Heart left ventricle (tissue), 16 donors: ENCODE measurements around the gene AIMP1. TPM values are rescaled to one million over a fixed set of nuclear protein-coding genes. Genes with fewer than 3 reads are reported as not detected.

Experiments used
- ATAC-seq, 4 donors: fragments of 200-7000 bp; cut with Tn5 transposase; one replicate each; pipeline ENCODE4 v1.9.1; 2020 to 2022; ENCODE audit warnings: moderate library complexity in 4 of 4, mild to moderate bottlenecking in 3 of 4, moderate number of reproducible peaks in 1 of 4
- DNase-seq, 5 donors: peaks; one replicate each; pipeline ENCODE4 v3.0.0-alpha.2; 2020
- H3K27ac ChIP-seq, 12 donors: fragments of 200-600 bp; sonication (generic) in 4 of 12; one replicate each; pipeline versions ENCODE4 v1.5.0 to v1.8.0; 2016 to 2022; ENCODE audit warnings: mild to moderate bottlenecking in 2 of 12
- H3K27me3 ChIP-seq, 9 donors: fragments of 200-600 bp; sonication (generic) in 2 of 9; one replicate each; pipeline versions ENCODE4 v1.5.1 to v1.8.0; 2016 to 2022; ENCODE audit warnings: mild to moderate bottlenecking in 3 of 9
- H3K36me3 ChIP-seq, 9 donors: fragments of 200-600 bp; sonication (generic) in 2 of 9; one replicate each; pipeline versions ENCODE4 v1.5.0 to v1.8.0; 2018 to 2022; ENCODE audit warnings: mild to moderate bottlenecking in 2 of 9
- H3K4me1 ChIP-seq, 12 donors: fragments of 200-600 bp; sonication (generic) in 4 of 12; one replicate each; pipeline versions ENCODE4 v1.5.0 to v1.8.0; 2016 to 2022; ENCODE audit warnings: mild to moderate bottlenecking in 3 of 12
- H3K4me3 ChIP-seq, 12 donors: fragments of 200-600 bp; sonication (generic) in 4 of 12; one replicate each; pipeline versions ENCODE4 v1.5.0 to v1.8.0; 2017 to 2022; ENCODE audit warnings: mild to moderate bottlenecking in 9 of 12, moderate library complexity in 4 of 12
- H3K9me3 ChIP-seq, 12 donors: fragments of 200-600 bp; sonication (generic) in 4 of 12; one replicate each; pipeline versions ENCODE4 v1.5.0 to v1.8.0; 2016 to 2022; ENCODE audit warnings: mild to moderate bottlenecking in 1 of 12
- CTCF ChIP-seq, 12 donors: fragments of 200-600 bp; sonication (generic) in 4 of 12; IDR thresholded peaks; one replicate each; pipeline versions ENCODE4 v1.5.0 to v1.8.0; 2018 to 2022; ENCODE audit warnings: antibody characterized with exemption in 12 of 12, mild to moderate bottlenecking in 5 of 12
- POLR2A ChIP-seq, 2 donors: fragments of 450-650 bp; IDR thresholded peaks; one replicate each; pipeline ENCODE4 v1.6.1; 2017; ENCODE audit warnings: antibody characterized with exemption in 2 of 2, mild to moderate bottlenecking in 2 of 2, moderate library complexity in 2 of 2
- WGBS, 4 donors: extraction: QIAGEN DNeasy Blood & Tissue Kit in 2 of 4; methylation state at CpG; one replicate each; pipeline versions ENCODE4 v1.1.5 to v1.1.7; 2013 to 2018; 5-methylcytosine and 5-hydroxymethylcytosine counted together
- intact Hi-C, 10 donors: fragments of 100-400 bp; cut with DNase I; formaldehyde crosslinking; loops; one replicate each; pipeline versions ENCODE4 v1.11.1 to v1.14.2; 2022
- polyA plus RNA-seq, 2 donors: library from polyadenylated mRNA; stranded (reverse); fragments of 200-250 nt; gene quantifications; one replicate each; pipeline ENCODE4 v1.2.3, GENCODE V29; 2013
- total RNA-seq, 9 donors: library from RNA; depleted of rRNA in 2 of 9; stranded (reverse); fragments of >200 nt in 2 of 9; fragmentation: NEBNext Ultra II Directional in 3 of 9; extraction: Animal tissue kit (Norgen Biotek cat#: 25700) in 3 of 9; gene quantifications; one replicate each; pipeline versions ENCODE4 v1.1.0 to v1.2.4, GENCODE V29; 2016 to 2023
- donor health status: ischemic (EF 13 %, LVEDD 7.1; RV severe dilation, severe dysfunction).
- donor health status: healthy with polysubstance abuse.
- donor health status: DM: no; HTN: yes; CAD: no.
- donor health status: DM: no; HTN: no; CAD: no.
- donor health status: ischemic (EF 25% LVEDD 6.9; RV normal size, moderate dysfunction).
- donor health status: ischemic (EF 25% LVEDD 5.7; RV mildly dilated, moderate dysfunction).
- donor health status: healthy.
- donor health status: DM: yes; HTN: yes; CAD: no.
- donor health status: ischemic (EF 35%, LVEDD 5.7; RV mildly dilated, moderate dysfunction).
- donor health status: nonischemic (EF 11% LVEDD 7.7; RV severe dilation, severe dysfunction).
- donor health status: DM: yes; HTN: yes; CAD: no.
- donor health status: PGD.
- donor health status: ischemic (EF 29% LVEDD 5.4; RV normal size, mild dysfunction).
- donor health status: nonischemic (EF 23%, LVEDD 6.1; RV moderate dilation, normal function).

Gene AIMP1
- total and polyA plus RNA-seq, 11 donors: 15.6 to 37.7 (median 29.4) TPM

DNA sequence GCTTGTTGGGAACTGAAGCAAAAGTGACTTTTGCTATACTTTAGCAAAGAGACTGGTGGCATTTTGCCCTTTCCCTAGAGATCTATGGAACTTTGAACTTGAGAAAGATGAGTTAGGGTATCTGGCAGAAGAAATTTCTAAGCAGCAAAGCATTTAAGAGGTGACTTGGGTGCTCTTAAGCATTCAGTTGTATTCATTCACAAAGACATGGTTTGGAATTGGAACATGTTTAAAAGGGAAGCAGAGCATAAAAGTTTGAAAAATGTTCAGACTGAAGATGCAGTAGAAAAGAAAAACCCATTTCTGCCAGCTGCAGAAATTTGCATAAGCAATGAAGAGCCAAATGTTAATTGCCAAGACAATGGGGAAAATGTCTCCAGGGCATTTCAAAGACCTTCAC, 21.6 kb downstream of the AIMP1 start:
- DNase-seq (no peak), ATAC-seq (no peak)
- peaks cover 0 to 26% (median 3%) of the 10 kb centered on the region in 12 donors for H3K9me3 ChIP-seq
- no peaks in the 10 kb centered on the region for H3K27me3 ChIP-seq
- peaks cover 0 to 78% (median 67%) of the 10 kb centered on the region in 9 donors for H3K36me3 ChIP-seq
- no peak overlapping the region for H3K27ac ChIP-seq
- no peak overlapping the region for H3K4me3 ChIP-seq
- no peaks in the 10 kb centered on the region for H3K4me1 ChIP-seq
- no peak for TF ChIP-seq CTCF (IDR thresholded peaks at IDR 0.05)
- TF ChIP-seq POLR2A (IDR thresholded peaks at IDR 0.05): no peak
- intact Hi-C loops: no loop called here

GRCh38 chr4:106338671-106339070, 22.3 kb downstream of the AIMP1 start:
- WGBS, 4 donors: 95 to 100% (median 97%) methylated on average over 2 to 3 of the region's 3 CpGs

GRCh38 chr4:106339431-106339830, 23.1 kb downstream of the AIMP1 start:
- Histone ChIP-seq H3K36me3 (peaks cover 0 to 68% (median 52%) of the 10 kb centered on the region in 9 donors), H3K9me3 (peaks cover 0 to 26% (median 3%) of the 10 kb centered on the region in 12 donors), H3K27me3 (no peaks in the 10 kb centered on the region), H3K27ac (no peak overlapping the region), H3K4me1 (peaks cover 0 to 9% (median under 1%) of the 10 kb centered on the region in 12 donors), H3K4me3 (no peak overlapping the region)
- DNase-seq (no peak), ATAC-seq (no peak)
- WGBS, 4 donors: 91 to 96% (median 93%) methylated on average over 4 of the region's 4 CpGs
- intact Hi-C loops: no loop called here
- TF ChIP-seq CTCF (IDR thresholded peaks at IDR 0.05) (no peak), POLR2A (IDR thresholded peaks at IDR 0.05) (no peak)

More at GRCh38 chr4:106338671-106339070, 22.3 kb downstream of the AIMP1 start:
- H3K4me1 ChIP-seq: peaks cover 0 to 3% (median 0%) of the 10 kb centered on the region in 12 donors
- H3K27me3 ChIP-seq: no peaks in the 10 kb centered on the region
- DNase-seq (no peak), ATAC-seq (no peak)
- no peak for TF ChIP-seq POLR2A (IDR thresholded peaks at IDR 0.05)
- TF ChIP-seq CTCF (IDR thresholded peaks at IDR 0.05): no peak
- intact Hi-C loops: no loop called here
- H3K27ac ChIP-seq: no peak overlapping the region
- peaks cover 0 to 26% (median 3%) of the 10 kb centered on the region in 12 donors for H3K9me3 ChIP-seq
- no peak overlapping the region for H3K4me3 ChIP-seq
- peaks cover 0 to 74% (median 60%) of the 10 kb centered on the region in 9 donors for H3K36me3 ChIP-seq

GRCh38 chr4:106340774-106341173, 24.4 kb downstream of the AIMP1 start:
- ATAC-seq (no peak), DNase-seq (no peak)
- intact Hi-C loops: no loop called here
- H3K4me3 ChIP-seq: no peak overlapping the region
- no peak overlapping the region for H3K27ac ChIP-seq
- peaks cover 0 to 26% (median 3%) of the 10 kb centered on the region in 12 donors for H3K9me3 ChIP-seq
- H3K36me3 ChIP-seq: peaks cover 0 to 63% (median 44%) of the 10 kb centered on the region in 9 donors
- TF ChIP-seq POLR2A (IDR thresholded peaks at IDR 0.05): no peak
- TF ChIP-seq CTCF (IDR thresholded peaks at IDR 0.05): no peak
- 88 to 98% (median 90%) methylated on average over 1 of the region's 1 CpG for WGBS, 4 donors
- H3K27me3 ChIP-seq: no peaks in the 10 kb centered on the region
- peaks cover 0 to 14% (median 5%) of the 10 kb centered on the region in 12 donors for H3K4me1 ChIP-seq
